22Rv1 (cell line): ENCODE data around the gene LACTB.

Source experiments
- ZFX ChIP-seq: fragments of 450-650 bp; IDR thresholded peaks from 2 replicates; pipeline ENCODE4 v1.6.1; 2017; ENCODE audit warnings: antibody characterized with exemption, borderline replicate concordance
- TF ChIP-seq, protein P1 (sequence below): fragments of 450-650 bp; IDR thresholded peaks from 2 replicates; pipeline ENCODE4 v1.5.1; 2017; ENCODE audit warnings: mild to moderate bottlenecking

DNA sequence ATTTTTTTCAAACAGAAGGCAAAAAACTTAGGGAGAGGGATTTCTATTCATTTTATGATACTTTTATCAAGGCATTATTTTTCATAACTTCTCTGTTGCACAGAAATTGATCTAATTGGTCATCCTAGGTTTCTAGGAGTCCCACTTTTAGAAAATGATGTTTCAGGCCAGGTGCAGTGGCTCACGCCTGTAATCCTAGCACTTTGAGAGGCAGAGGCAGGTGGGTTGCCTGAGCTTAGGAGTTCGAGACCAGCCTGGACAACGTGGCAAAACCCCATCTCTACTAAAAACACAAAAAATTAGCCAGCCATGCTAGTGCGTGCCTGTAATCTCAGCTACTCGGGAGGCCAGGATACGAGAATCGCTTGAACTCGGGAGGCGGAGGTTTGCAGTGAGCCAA, 2.8 kb downstream of the LACTB start:
- TF ChIP-seq, protein P1, sequence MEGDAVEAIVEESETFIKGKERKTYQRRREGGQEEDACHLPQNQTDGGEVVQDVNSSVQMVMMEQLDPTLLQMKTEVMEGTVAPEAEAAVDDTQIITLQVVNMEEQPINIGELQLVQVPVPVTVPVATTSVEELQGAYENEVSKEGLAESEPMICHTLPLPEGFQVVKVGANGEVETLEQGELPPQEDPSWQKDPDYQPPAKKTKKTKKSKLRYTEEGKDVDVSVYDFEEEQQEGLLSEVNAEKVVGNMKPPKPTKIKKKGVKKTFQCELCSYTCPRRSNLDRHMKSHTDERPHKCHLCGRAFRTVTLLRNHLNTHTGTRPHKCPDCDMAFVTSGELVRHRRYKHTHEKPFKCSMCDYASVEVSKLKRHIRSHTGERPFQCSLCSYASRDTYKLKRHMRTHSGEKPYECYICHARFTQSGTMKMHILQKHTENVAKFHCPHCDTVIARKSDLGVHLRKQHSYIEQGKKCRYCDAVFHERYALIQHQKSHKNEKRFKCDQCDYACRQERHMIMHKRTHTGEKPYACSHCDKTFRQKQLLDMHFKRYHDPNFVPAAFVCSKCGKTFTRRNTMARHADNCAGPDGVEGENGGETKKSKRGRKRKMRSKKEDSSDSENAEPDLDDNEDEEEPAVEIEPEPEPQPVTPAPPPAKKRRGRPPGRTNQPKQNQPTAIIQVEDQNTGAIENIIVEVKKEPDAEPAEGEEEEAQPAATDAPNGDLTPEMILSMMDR, result no peak
- TF ChIP-seq ZFX, result no peak
